Mononuclear cell (primary cell): Measurements from ENCODE around the gene ZNF646. TPM values are rescaled to one million over a fixed set of nuclear protein-coding genes. Genes with fewer than 3 reads are reported as not detected.

Experiments
- H3K27me3 ChIP-seq: 2 replicates; pipeline ENCODE4 v1.6.0; 2011; ENCODE audit warnings: low read length, control low read depth; ENCODE audit not compliant: insufficient read depth
- H3K4me1 ChIP-seq: 2 replicates; pipeline ENCODE4 v1.5.1; 2011; ENCODE audit warnings: mild to moderate bottlenecking, low read length, control low read depth; ENCODE audit not compliant: insufficient read depth
- H3K4me3 ChIP-seq: 2 replicates; pipeline ENCODE4 v1.5.1; 2011; ENCODE audit warnings: mild to moderate bottlenecking, low read length, moderate library complexity
- H3K9me3 ChIP-seq: 2 replicates; pipeline ENCODE4 v1.5.1; 2011; ENCODE audit warnings: low read depth, mild to moderate bottlenecking, control low read depth, low read length
- total RNA-seq: library from RNA; depleted of rRNA; stranded (reverse); fragments of >200 nt; gene quantifications from one replicate; pipeline ENCODE4 v1.2.3, GENCODE V29; 2012

ZNF646 gene
- total RNA-seq, 1 donor, result 9.6 TPM

GRCh38 chr16:31118223-31119155 lies 44.3 kb downstream of the ZNF646 start:
- Histone ChIP-seq H3K9me3 (no peaks in the 10 kb centered on the region), H3K4me3 (peak overlapping the region; percentile 58), H3K4me1 (peaks cover 50% of the 10 kb centered on the region), H3K27me3 (no peaks in the 10 kb centered on the region)

GRCh38 chr16:31120129-31120528 lies 45.9 kb downstream of the ZNF646 start:
- Histone ChIP-seq H3K4me3 (no peak overlapping the region), H3K4me1 (peaks cover 35% of the 10 kb centered on the region), H3K9me3 (no peaks in the 10 kb centered on the region), H3K27me3 (no peaks in the 10 kb centered on the region)

- Histone ChIP-seq H3K4me3 (no peak overlapping the region), H3K9me3 (no peaks in the 10 kb centered on the region), H3K27me3 (no peaks in the 10 kb centered on the region), H3K4me1 (peaks cover 44% of the 10 kb centered on the region)
Observed at GRCh38 chr16:31125844-31126243, 51.6 kb downstream of the ZNF646 start.

DNA sequence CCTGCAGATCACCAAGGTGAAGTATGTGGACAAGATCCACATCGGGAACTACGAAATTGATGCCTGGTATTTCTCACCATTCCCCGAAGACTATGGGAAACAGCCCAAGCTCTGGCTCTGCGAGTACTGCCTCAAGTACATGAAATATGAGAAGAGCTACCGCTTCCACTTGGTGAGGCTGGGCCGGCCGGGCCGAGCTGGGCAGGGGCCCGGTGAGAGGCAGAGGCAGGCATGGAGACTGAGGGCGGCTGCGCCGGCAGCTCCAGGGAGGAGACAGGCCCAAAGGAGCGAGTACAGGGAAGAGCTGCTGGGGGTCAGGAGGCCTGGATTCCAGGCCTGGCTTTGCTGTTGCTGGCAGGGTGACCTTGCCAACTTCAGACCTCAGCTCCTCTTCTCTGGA lies 53.0 kb downstream of the ZNF646 start:
- H3K4me1 ChIP-seq, result peaks cover 44% of the 10 kb centered on the region
- no peaks in the 10 kb centered on the region for H3K9me3 ChIP-seq
- H3K4me3 ChIP-seq, result no peak overlapping the region
- H3K27me3 ChIP-seq, result no peaks in the 10 kb centered on the region

DNA sequence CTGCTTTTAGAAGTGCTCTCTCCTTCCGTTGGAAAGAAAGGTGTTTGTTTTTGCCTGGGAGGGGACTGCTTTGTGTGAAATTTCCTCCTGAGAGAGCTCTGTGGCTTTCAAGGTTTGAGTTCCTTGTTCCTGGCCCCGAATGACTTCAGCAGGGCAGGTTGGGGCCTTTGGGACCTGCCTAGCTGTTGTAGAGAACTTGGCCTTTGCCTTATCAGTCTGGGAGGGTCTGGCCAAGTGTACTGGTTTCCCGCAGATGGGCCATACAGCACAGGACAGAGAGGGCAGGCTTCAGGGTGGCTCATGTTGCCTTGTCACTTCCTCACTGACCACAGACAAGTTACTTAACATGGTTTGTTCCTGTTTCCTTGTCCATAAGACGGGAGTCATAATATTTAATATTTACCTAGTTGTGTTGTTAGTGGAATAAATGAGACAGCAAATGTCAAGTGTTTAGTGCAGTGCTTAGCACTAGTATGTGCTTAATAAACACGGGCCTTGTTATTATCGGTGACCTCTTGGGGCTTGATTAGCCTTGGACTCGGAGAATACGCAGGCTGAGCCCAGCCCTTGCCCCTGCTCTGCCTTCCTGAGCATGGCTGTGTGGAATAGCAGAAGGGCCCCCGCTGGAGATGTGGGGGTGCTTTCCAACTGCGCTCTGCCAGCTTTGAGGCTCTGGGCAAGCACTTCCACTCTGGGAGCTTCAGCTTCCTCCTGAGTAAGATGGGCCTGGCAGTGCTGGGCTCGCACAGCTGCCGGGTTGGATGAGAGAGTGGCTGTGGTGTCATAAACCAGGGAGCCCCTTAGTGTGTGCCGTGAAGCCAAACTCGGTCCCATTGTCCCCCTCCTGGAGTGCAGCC lies 54.7 kb downstream of the ZNF646 start:
- Histone ChIP-seq H3K27me3 (no peaks in the 10 kb centered on the region), H3K4me3 (no peak overlapping the region), H3K4me1 (peaks cover 49% of the 10 kb centered on the region), H3K9me3 (no peaks in the 10 kb centered on the region)

DNA sequence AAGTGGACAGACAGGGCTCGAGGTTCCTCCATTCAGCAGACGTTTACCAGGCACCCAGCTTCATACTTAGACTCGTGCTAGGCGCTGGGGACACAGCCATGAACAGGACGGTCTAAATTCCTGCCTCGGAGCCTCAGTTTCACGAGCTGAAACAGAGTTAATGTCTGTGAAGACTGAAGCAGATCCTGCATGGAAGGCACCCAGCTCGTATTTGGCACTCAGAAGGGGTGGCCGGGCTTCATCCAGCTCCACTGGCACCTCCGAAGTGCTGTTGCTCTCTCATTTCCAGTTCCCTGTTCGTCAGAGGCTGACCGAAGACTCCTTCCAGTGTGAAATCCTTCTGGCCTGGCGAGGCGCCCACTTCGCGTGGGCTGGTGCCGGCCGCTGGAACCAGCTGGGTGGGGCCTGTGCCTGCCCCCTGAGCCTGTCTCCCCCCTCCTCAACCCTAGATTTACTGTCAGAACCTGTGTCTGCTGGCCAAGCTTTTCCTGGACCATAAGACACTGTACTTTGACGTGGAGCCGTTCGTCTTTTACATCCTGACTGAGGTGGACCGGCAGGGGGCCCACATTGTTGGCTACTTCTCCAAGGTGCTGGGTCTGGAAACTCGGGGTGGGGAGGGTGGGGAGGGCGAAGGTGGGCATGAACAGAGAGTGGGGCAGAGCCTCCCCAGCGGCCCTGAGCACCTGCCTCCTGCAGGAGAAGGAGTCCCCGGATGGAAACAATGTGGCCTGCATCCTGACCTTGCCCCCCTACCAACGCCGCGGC lies 55.5 kb downstream of the ZNF646 start:
- Histone ChIP-seq H3K4me3 (no peak overlapping the region), H3K4me1 (peaks cover 57% of the 10 kb centered on the region), H3K27me3 (no peaks in the 10 kb centered on the region), H3K9me3 (no peaks in the 10 kb centered on the region)

DNA sequence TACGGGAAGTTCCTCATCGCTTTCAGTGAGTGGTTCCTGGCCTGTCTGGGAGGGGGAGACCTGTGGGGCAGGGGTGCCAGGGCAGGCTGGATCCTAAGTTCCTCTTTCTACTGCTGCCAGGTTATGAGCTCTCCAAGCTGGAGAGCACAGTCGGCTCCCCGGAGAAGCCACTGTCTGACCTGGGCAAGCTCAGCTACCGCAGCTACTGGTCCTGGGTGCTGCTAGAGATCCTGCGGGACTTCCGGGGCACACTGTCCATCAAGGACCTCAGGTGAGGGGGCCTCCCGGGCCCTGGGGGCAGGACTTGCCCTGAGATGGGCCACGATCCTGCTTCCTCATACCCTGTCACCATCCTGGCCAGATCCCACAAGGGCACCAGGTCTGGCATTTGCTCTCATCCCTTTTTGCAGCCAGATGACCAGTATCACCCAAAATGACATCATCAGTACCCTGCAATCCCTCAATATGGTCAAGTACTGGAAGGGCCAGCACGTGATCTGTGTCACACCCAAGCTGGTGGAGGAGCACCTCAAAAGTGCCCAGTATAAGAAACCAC lies 56.2 kb downstream of the ZNF646 start:
- Histone ChIP-seq H3K4me1 (peaks cover 63% of the 10 kb centered on the region), H3K9me3 (no peaks in the 10 kb centered on the region), H3K27me3 (no peaks in the 10 kb centered on the region), H3K4me3 (no peak overlapping the region)

DNA sequence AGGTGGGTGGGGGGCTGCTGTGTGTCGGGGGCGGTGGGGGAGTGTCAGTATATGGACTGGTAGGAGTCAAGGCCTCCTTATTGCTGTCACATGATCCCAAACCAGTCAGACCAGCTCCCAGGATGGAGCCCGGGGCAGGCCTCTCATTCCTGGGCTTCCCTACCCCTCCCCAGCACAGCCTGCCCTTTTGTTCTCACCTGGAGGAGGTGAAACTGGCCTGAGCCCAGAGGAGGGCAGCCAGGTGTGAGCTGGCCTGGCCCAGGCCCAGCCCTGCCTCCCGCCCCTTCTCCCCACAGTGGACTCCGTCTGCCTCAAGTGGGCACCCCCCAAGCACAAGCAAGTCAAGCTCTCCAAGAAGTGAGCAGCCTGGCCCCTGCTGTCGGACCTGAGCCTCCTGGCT lies 56.7 kb downstream of the ZNF646 start:
- peaks cover 63% of the 10 kb centered on the region for H3K4me1 ChIP-seq
- no peak overlapping the region for H3K4me3 ChIP-seq

DNA sequence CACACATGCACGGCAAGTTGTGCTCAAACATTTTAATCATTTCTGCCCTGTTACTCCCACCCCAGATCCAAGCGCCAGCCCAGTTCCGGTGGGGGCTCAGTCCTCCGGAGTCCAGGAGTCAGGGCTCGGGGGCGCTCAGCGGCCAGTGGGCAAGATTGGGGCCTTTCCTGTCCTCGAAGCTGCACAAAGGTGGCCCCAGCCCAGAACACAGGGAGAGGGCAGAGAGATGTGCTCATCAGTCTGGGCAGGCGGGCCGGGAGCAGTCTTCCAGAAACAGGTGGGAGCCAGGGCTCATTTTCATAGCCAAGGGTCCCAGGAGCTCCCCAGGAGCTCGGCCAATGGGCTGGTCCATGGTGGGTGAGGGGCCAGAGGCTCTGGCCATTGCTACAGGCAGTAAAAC lies 57.2 kb downstream of the ZNF646 start:
- H3K27me3 ChIP-seq, result no peaks in the 10 kb centered on the region
- H3K4me3 ChIP-seq, result no peak overlapping the region
- peaks cover 60% of the 10 kb centered on the region for H3K4me1 ChIP-seq
- H3K9me3 ChIP-seq, result no peaks in the 10 kb centered on the region

More for the DNA sequence above, 56.7 kb downstream of the ZNF646 start:
- Histone ChIP-seq H3K27me3 (no peaks in the 10 kb centered on the region), H3K9me3 (no peaks in the 10 kb centered on the region)

GRCh38 chr16:31131841-31132271 lies 57.6 kb downstream of the ZNF646 start:
- Histone ChIP-seq H3K27me3 (no peaks in the 10 kb centered on the region), H3K9me3 (no peaks in the 10 kb centered on the region), H3K4me3 (no peak overlapping the region), H3K4me1 (peaks cover 56% of the 10 kb centered on the region)

DNA sequence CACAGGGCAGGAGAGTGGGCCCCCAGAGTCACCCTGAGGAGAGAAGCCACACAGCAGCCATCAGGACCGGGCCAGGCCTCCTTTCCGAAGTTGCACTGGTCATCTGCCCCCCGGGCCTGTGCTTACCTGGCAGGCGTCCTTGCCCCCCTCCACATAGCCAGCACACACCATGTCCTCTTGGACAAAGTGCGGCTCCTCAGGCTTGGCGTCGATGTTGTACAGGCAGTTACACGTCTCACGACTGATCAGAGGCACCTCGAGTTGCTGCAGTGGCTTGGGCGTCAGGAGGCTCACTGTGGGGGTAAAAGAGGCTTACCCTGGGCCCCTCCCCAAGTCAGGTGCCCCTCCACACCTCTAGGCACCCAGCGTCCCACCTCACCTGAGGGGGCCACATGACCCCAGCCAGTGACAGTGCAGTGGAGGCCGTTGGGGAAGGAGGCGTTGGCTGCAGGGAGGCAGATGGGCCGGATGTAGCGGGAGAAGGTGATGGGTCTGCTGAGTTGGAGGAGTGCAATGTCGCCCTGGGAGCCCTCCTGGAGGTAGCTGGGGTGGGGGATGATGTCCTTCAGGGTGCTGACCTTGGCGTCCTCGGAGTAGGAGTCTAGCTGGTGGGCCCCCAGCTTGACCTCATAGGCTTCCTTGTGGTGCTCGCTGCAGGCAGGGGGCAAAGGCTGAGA lies 58.2 kb downstream of the ZNF646 start:
- Histone ChIP-seq H3K27me3 (no peaks in the 10 kb centered on the region), H3K9me3 (no peaks in the 10 kb centered on the region), H3K4me3 (no peak overlapping the region), H3K4me1 (peaks cover 50% of the 10 kb centered on the region)

DNA sequence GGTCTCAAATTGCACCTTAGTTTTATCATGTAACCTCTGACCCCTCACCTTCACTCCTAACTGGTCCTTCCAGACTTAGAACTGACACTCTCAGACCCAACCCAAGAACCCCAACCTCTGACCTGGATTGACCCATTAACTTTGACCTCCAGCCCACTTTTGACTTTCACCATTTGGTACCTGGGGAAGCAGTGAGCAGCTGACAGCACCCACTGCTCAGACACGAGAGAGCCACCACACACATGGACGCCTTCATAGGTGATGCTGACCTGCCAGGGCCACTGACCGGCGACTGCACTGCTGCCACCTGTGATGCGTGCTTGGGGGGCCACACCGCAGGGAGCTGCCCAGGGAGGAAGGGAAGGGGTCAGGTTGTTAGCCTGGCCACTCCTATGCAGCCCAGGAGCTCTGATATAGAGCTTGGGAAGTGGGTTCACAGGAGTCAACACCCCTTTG lies 58.9 kb downstream of the ZNF646 start:
- no peak overlapping the region for H3K4me3 ChIP-seq
- H3K27me3 ChIP-seq, result no peaks in the 10 kb centered on the region
- H3K9me3 ChIP-seq, result no peaks in the 10 kb centered on the region
- H3K4me1 ChIP-seq, result peaks cover 44% of the 10 kb centered on the region
